ENCODE measurements around the gene ATPAF2.

ATPAF2 gene

DNA sequence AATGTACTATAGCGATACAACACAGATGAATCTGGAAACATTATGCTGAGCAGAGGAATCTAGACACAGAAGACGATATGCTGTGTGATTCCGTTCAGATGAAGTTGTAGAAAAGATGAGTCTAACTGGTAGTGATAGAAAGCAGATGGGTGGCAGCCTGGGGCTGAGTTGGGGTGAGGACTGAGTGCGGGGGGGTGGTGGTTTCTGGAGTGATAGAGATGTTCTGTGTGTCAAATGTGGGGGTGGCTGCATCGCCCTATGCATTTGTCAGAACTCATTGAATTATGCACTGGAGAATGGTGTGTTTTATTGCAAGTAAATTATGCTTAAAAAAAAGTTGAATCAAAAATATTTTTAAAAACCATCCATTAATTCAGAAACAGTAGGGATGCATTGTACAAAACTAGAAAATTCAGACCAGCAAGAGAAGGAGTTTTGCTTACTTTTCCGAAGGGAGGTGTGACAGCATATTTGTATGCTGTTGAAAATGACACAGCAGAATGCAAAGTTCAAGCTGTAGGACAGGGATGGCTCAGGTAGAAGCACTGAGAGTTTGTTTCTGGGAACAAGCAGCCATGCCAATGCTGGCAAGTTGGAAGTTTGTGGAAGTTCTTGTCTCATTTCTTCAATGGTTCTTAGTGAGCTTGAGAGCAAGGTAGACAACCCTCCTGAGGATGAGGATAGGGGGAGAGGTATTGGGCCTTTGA lies 35.8 kb upstream of the ATPAF2 start:
- DNase-seq: no peak
- TF ChIP-seq, protein P1, sequence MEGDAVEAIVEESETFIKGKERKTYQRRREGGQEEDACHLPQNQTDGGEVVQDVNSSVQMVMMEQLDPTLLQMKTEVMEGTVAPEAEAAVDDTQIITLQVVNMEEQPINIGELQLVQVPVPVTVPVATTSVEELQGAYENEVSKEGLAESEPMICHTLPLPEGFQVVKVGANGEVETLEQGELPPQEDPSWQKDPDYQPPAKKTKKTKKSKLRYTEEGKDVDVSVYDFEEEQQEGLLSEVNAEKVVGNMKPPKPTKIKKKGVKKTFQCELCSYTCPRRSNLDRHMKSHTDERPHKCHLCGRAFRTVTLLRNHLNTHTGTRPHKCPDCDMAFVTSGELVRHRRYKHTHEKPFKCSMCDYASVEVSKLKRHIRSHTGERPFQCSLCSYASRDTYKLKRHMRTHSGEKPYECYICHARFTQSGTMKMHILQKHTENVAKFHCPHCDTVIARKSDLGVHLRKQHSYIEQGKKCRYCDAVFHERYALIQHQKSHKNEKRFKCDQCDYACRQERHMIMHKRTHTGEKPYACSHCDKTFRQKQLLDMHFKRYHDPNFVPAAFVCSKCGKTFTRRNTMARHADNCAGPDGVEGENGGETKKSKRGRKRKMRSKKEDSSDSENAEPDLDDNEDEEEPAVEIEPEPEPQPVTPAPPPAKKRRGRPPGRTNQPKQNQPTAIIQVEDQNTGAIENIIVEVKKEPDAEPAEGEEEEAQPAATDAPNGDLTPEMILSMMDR (IDR thresholded peaks at IDR 0.05; ENCODE audit: low read depth, low read length): no peak
- Histone ChIP-seq H3K27me3 (ENCODE audit: insufficient read depth, low read depth, severe bottlenecking) (no peaks in the 10 kb centered on the region), H3K36me3 (no peaks in the 10 kb centered on the region), H3K9me3 (ENCODE audit: severe bottlenecking) (no peaks in the 10 kb centered on the region), H3K4me3 (ENCODE audit: low read depth, low read length) (no peak overlapping the region), H3K27ac (no peak overlapping the region)

GRCh38 chr17:18071751-18072150 lies 32.8 kb upstream of the ATPAF2 start:
- Histone ChIP-seq H3K9me3 (ENCODE audit: severe bottlenecking) (no peaks in the 10 kb centered on the region), H3K36me3 (no peaks in the 10 kb centered on the region), H3K27ac (peak overlapping the region; percentile 55; the same call in 1 of the 2 replicates), H3K4me3 (ENCODE audit: low read depth, low read length) (no peak overlapping the region), H3K27me3 (ENCODE audit: insufficient read depth, low read depth, severe bottlenecking) (no peaks in the 10 kb centered on the region)
- DNase-seq: no peak
- TF ChIP-seq, protein P1 (IDR thresholded peaks at IDR 0.05; ENCODE audit: low read depth, low read length): no peak

- TF ChIP-seq, protein P1 (IDR thresholded peaks at IDR 0.05; ENCODE audit: low read depth, low read length): no peak
- Histone ChIP-seq H3K36me3 (no peaks in the 10 kb centered on the region), H3K4me3 (ENCODE audit: low read depth, low read length) (peak overlapping the region; percentile 3; the same call in 1 of the 2 replicates), H3K27me3 (ENCODE audit: insufficient read depth, low read depth, severe bottlenecking) (no peaks in the 10 kb centered on the region), H3K27ac (peak overlapping the region; percentile 55), H3K9me3 (ENCODE audit: severe bottlenecking) (no peaks in the 10 kb centered on the region)
- peak; percentile 61 for DNase-seq
These were observed 31.9 kb upstream of the ATPAF2 start for GRCh38 chr17:18070861-18071340.

- Histone ChIP-seq H3K9me3 (ENCODE audit: severe bottlenecking) (no peaks in the 10 kb centered on the region), H3K36me3 (peaks cover 12% of the 10 kb centered on the region), H3K27ac (no peak overlapping the region), H3K4me3 (ENCODE audit: low read depth, low read length) (no peak overlapping the region), H3K27me3 (ENCODE audit: insufficient read depth, low read depth, severe bottlenecking) (no peaks in the 10 kb centered on the region)
- TF ChIP-seq, protein P1 (IDR thresholded peaks at IDR 0.05; ENCODE audit: low read depth, low read length): no peak
- no peak for DNase-seq
These were observed 30.1 kb upstream of the ATPAF2 start for GRCh38 chr17:18069101-18069500.

- no peaks in the 10 kb centered on the region for H3K27me3 ChIP-seq (ENCODE audit: insufficient read depth, low read depth, severe bottlenecking)
- DNase-seq: no peak
- H3K4me3 ChIP-seq (ENCODE audit: low read depth, low read length): no peak overlapping the region
- H3K9me3 ChIP-seq (ENCODE audit: severe bottlenecking): no peaks in the 10 kb centered on the region
- no peak overlapping the region for H3K27ac ChIP-seq
- H3K36me3 ChIP-seq: peaks cover 23% of the 10 kb centered on the region
- TF ChIP-seq, protein P1 (IDR thresholded peaks at IDR 0.05; ENCODE audit: low read depth, low read length): no peak
These were observed 27.9 kb upstream of the ATPAF2 start for GRCh38 chr17:18066866-18067265.

DNA sequence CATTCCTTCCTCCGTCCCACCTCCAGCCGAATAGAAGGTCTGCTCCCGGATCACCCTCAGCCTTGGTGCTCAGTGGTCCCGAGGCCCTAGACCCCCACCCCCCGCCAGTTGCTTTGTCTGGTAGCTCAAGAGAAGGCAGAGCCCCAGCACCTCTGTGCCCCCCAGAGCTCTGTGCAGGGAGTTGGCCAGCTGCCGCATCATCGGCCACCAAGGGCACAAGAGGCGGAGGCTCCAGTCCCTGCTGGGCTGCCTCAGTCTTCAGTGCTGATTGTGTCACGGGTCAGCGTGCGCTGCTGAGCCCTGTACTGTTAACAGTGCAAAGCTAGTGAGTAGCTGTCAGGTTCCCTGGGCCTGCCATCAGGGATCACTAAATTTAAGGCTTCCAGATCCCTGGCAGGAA lies 26.6 kb upstream of the ATPAF2 start:
- TF ChIP-seq, protein P1 (IDR thresholded peaks at IDR 0.05; ENCODE audit: low read depth, low read length): no peak
- H3K27me3 ChIP-seq (ENCODE audit: insufficient read depth, low read depth, severe bottlenecking): no peaks in the 10 kb centered on the region
- H3K9me3 ChIP-seq (ENCODE audit: severe bottlenecking): no peaks in the 10 kb centered on the region
- H3K4me3 ChIP-seq (ENCODE audit: low read depth, low read length): no peak overlapping the region
- DNase-seq: no peak
- no peak overlapping the region for H3K27ac ChIP-seq
- peaks cover 36% of the 10 kb centered on the region for H3K36me3 ChIP-seq
